ENCODE measurements around the gene GBP7. TPM values are rescaled to one million over a fixed set of nuclear protein-coding genes. Genes with fewer than 3 reads are reported as not detected.
A peak's percentile ranks its signal among the peaks of the same experiment; 100 is the strongest.
"Not testable (repeated sequence)": the region's sequence is repeated elsewhere in the genome, so short reads cannot be mapped to it uniquely, and the experiment has no call there.

GBP7 gene
- total and polyA plus RNA-seq, 8 donors, result 0.09 to 0.39 (median 0.15) TPM; not detected in 1

DNA sequence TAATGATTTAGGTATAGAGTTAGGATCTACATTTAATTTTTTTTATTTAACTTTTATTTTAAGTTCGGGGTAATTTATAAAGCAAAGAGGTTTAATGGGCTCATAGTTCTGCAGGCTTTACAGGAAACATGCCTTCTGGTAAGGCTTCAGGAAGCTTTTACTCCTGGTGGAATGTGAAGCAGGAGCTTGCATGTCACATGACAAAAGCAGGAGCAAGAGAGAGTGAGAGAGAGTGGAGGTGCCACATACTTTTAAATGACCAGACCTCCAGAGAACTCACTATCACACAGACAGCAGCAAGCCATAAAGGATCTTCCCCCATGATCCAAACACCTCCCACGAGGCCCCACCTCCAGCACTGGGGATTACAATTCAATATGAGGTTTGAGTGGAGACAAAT, 32.3 kb downstream of the GBP7 start:
- ATAC-seq (no peak), DNase-seq (no peak)
- no peaks in the 10 kb centered on the region for H3K9me3 ChIP-seq
- no peaks in the 10 kb centered on the region for H3K36me3 ChIP-seq
- no peak overlapping the region for H3K4me3 ChIP-seq
- H3K4me1 ChIP-seq, result no peaks in the 10 kb centered on the region
- intact Hi-C loops (cut with DNase I), result no loop called here
- no peaks in the 10 kb centered on the region for H3K27me3 ChIP-seq
- no peak overlapping the region for H3K27ac ChIP-seq
- TF ChIP-seq CTCF (IDR thresholded peaks at IDR 0.05), result no peak

GRCh38 chr1:89142160-89142559, 33.6 kb downstream of the GBP7 start:
- Histone ChIP-seq H3K27me3 (no peaks in the 10 kb centered on the region), H3K36me3 (no peaks in the 10 kb centered on the region), H3K4me1 (no peaks in the 10 kb centered on the region), H3K27ac (no peak overlapping the region), H3K4me3 (no peak overlapping the region), H3K9me3 (no peaks in the 10 kb centered on the region)
- TF ChIP-seq CTCF (IDR thresholded peaks at IDR 0.05), result no peak
- no peak for ATAC-seq
- intact Hi-C loops (cut with DNase I), result no loop called here
- no peak for DNase-seq

DNA sequence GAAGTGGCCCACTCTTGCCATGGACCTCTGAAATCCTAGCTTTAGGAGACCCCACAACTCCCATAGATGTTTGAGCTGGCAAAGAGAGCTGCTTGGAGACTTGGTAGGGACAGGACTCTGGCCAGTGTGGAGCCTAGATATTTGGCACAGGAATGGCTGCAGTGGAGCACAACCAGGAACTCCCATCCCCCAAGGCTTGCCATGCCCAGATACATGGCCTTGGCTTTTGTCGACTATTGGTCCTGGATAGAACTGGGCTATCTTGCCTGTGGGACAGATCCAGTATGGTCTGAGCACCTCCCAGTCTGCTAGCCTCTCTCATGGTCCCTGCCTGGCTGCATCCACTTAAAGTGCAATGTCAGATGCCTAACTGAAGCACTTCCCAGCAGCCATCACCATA, 42.1 kb downstream of the GBP7 start:
- Histone ChIP-seq H3K4me3 (no peak overlapping the region), H3K27me3 (no peaks in the 10 kb centered on the region), H3K9me3 (no peaks in the 10 kb centered on the region), H3K36me3 (no peaks in the 10 kb centered on the region), H3K27ac (no peak overlapping the region), H3K4me1 (peaks cover 10 to 20% of the 10 kb centered on the region in 2 donors)
- no peak for TF ChIP-seq CTCF (IDR thresholded peaks at IDR 0.05)
- intact Hi-C loops (cut with DNase I), result no loop called here
- DNase-seq, result no peak
- no peak for ATAC-seq

DNA sequence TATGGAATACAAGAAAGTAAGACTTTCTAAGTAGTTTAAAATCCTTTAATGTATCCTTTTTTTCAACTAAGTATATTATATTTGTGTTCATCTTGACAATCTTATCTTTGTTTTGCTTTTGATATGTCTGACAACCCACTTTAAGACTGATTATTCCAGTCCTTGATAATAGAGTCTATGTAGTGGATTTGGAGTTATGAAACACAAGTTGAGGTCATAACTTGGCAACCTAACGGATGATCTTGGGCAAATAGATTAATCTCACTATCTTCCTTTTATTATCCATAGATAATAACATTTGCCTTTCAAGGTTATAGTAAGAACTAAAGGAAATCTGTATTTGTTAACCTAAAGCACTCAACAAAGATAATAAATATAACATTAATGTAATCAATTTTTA, 45.1 kb downstream of the GBP7 start:
- TF ChIP-seq CTCF (IDR thresholded peaks at IDR 0.05), result no peak
- Histone ChIP-seq H3K4me3 (no peak overlapping the region), H3K27ac (peak overlapping the region in 1 of 2 donors; percentile 90), H3K9me3 (no peaks in the 10 kb centered on the region), H3K36me3 (no peaks in the 10 kb centered on the region), H3K27me3 (no peaks in the 10 kb centered on the region), H3K4me1 (peaks cover 15 to 42% of the 10 kb centered on the region in 2 donors)
- intact Hi-C loops (cut with DNase I), result no loop called here
- ATAC-seq, result no peak
- DNase-seq, result no peak

DNA sequence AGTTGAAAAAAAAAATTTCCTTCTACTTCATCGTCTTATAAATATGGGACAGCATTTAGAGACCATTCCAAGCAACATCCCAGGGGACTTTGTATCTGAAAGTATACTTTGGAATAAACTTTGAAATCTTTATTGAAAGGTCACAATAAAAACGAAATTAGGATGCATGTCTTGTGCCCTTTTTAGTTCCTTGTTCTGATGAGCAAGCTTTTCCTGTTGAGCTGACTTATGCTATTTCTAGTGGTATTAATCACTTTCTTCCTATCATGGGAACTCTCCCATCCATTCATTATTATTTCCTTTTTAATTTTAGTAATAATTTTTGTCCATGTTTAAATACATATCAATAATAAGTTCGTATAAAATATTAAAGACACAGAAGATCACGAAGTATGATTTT, 45.9 kb downstream of the GBP7 start:
- Histone ChIP-seq H3K27ac (peak overlapping the region; percentile 84 to 90), H3K9me3 (no peaks in the 10 kb centered on the region), H3K36me3 (no peaks in the 10 kb centered on the region), H3K4me1 (peaks cover 15 to 48% of the 10 kb centered on the region in 2 donors), H3K27me3 (no peaks in the 10 kb centered on the region), H3K4me3 (no peak overlapping the region)
- no peak for TF ChIP-seq CTCF (IDR thresholded peaks at IDR 0.05)
- DNase-seq, result no peak
- intact Hi-C loops (cut with DNase I), result no loop called here
- ATAC-seq, result no peak

DNA sequence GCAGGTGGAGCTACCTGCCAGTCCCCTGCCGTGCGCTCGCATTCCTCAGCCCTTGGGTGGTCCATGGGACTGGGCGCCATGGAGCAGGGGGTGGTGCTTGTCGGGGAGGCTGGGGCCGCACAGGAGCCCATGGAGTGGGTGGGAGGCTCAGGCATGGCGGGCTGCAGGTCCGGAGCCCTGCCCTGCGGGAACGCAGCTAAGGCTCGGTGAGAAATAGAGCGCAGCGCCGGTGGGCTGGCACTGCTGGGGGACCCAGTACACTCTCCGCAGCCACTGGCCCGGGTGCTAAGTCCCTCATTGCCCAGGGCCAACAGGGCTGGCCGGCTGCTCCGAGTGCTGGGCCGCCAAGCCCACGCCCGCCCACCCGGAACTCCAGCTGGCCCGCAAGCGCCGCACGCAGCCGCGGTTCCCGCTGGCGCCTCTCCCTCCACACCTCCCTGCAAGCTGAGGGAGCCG, 47.8 kb downstream of the GBP7 start:
- DNase-seq, result peak in 2 of 4 donors; percentile 32 to 67
- ATAC-seq, result not testable (repeated sequence)

DNA sequence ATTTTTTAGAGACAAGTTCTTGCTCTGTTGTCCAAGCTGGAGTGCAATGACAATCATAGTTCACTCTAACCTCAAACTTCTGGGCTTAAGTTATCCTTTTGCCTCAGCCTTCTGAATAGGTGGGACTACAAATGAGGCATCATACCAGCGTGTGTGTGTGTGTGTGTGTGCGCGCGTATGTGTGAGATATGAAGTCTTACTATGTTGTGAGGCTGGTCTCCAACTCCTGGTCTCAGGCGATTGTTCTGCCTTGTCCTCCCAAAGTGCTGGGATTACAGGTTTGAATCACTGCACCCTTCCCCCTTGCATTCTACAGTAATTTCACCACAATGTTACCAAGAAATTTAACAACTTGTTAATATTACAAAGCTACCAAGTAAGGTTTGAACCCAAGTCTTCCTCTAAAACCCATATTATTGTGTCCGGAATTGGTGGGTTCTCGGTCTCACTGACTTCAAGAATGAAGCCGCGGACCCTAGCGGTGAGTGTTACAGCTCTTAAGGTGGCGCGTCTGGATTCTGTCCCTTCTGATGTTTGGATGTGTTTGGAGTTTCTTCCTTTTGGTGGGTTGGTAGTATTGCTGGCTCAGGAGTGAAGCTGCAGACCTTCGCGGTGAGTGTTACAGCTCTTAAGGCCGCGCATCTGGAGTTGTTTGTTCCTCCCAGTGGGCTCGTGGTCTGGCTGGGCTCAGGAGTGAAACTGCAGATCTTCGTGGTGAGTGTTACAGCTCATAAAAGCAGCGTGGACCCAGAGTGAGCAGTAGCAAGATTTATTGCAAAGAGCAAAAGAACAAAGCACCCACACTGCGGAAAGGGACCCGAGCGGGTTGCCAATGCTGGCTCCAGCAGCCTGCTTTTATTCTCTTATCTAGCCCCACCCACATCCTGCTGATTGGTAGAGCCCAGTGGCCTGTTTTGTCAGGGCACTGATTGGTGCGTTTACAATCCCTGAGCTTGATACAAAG, 48.9 kb downstream of the GBP7 start:
- intact Hi-C loops (cut with DNase I); H3K9me3 ChIP-seq; H3K36me3 ChIP-seq; ATAC-seq; H3K27me3 ChIP-seq: not testable (repeated sequence)
- Histone ChIP-seq H3K27ac (peak overlapping the region; percentile 90 to 92), H3K4me1 (peaks cover 15 to 76% of the 10 kb centered on the region in 2 donors), H3K4me3 (peak overlapping the region in 1 of 2 donors; percentile 68)
- peak in 1 of 4 donors; percentile 43 for DNase-seq

More for the DNA sequence above, 47.8 kb downstream of the GBP7 start:
- H3K9me3 ChIP-seq; intact Hi-C loops (cut with DNase I); H3K27me3 ChIP-seq; H3K36me3 ChIP-seq: not testable (repeated sequence)
- H3K4me3 ChIP-seq, result peak overlapping the region in 1 of 2 donors; percentile 22
- H3K27ac ChIP-seq, result peak overlapping the region in 1 of 2 donors; percentile 90
- peaks cover 15 to 66% of the 10 kb centered on the region in 2 donors for H3K4me1 ChIP-seq
